DOHH2 (cell line): ENCODE measurements around the gene UGCG.

Source experiments
- EZH2phosphoT487 ChIP-seq: fragments of 200-600 bp; sonication (generic); IDR thresholded peaks from 2 replicates; pipeline ENCODE4 v1.6.1; 2017; ENCODE audit warnings: borderline replicate concordance, mild to moderate bottlenecking, antibody characterized with exemption, low read length, moderate library complexity, mixed read lengths
- TF ChIP-seq, protein P1 (sequence below): fragments of 200-600 bp; sonication (generic); IDR thresholded peaks from one replicate; pipeline ENCODE4 v1.5.1; 2014; ENCODE audit warnings: antibody characterized with exemption, mild to moderate bottlenecking, low read depth, low read length; ENCODE audit not compliant: poor library complexity, severe bottlenecking

DNA sequence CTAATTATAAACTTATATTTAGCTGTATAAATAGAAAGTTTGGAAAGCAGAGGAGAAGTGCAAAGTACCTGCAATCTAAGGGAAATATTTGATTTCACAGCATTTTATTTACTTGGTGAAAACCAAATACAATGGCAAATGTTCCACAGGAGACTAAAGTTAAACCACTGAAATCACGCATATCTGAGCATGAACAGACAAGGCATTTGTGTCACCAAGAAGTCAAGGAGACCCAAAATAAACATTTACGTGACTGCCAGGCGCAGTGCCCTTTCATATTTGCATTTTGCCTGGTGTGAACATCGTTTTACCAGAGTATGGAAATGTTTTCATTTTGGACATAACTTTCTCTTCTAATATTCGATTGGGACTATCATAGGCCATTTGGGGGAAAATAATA is 20.6 kb downstream of the UGCG start:
- TF ChIP-seq, protein P1, sequence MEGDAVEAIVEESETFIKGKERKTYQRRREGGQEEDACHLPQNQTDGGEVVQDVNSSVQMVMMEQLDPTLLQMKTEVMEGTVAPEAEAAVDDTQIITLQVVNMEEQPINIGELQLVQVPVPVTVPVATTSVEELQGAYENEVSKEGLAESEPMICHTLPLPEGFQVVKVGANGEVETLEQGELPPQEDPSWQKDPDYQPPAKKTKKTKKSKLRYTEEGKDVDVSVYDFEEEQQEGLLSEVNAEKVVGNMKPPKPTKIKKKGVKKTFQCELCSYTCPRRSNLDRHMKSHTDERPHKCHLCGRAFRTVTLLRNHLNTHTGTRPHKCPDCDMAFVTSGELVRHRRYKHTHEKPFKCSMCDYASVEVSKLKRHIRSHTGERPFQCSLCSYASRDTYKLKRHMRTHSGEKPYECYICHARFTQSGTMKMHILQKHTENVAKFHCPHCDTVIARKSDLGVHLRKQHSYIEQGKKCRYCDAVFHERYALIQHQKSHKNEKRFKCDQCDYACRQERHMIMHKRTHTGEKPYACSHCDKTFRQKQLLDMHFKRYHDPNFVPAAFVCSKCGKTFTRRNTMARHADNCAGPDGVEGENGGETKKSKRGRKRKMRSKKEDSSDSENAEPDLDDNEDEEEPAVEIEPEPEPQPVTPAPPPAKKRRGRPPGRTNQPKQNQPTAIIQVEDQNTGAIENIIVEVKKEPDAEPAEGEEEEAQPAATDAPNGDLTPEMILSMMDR, result no peak
- no peak for TF ChIP-seq EZH2phosphoT487
